Activated T-helper 1 cell treated with anti-CD3 and anti-CD28 coated beads, Interleukin-2, amount 50 U/mL, for 16 hours (primary cell): Measurements from ENCODE around the gene KLHL36.

Source experiments
- DNase-seq, 2 donors: peaks; one replicate each; pipeline ENCODE4 v3.0.0-alpha.2; 2020; ENCODE audit warnings: low read depth in 1 of 2, low spot score in 1 of 2

Gene KLHL36

DNA sequence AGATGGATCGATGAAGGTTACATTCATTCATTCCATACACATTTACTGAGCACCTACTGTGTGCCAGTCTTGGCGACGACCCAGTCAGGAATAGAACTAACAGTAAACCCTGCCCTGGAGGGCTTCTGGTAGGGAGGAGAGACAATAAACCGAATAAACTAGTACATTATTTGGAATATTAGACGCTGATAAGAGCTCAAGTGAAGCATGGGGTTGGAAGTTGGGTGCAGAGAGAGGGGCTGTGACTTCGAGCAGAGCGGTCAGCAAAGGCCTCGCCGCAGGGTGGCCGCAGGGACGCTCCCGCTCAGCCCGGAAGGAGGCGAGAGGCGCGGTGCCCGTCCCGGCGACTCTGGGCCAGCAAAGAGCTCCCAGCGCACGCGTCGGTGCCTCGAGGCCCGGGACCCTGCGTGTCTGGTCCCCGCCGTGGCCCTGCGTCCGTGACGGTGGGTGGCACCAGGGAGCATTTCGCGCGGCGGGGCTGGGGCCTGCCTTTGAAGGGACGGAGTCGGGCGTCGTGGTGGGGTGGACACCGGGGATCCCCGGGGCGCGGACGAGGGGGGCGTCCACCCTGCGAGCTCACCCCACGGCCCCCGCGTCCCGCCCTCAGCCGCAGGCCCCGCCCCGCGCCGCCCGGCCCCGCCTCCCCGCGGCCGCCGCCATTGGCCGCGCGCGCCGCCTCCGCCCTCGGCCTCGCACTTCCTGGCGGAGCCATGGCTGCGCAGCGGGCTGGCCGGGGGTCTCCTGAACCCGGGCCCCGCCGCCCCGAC lies at the start of gene KLHL36:
Gene KLHL36 (plus strand): TSS at position 684 of the 767 bp plus-strand sequence. CDS start 2,357 bp downstream, outside the sequence.
- DNase-seq, result peak; percentile 40 to 67

GRCh38 chr16:84599521-84600202 lies 48.6 kb upstream of the KLHL36 start:
- DNase-seq, result peak in 1 of 2 donors; percentile 54

- no peak for DNase-seq
These were observed 47.7 kb upstream of the KLHL36 start for GRCh38 chr16:84600343-84601229.

DNA sequence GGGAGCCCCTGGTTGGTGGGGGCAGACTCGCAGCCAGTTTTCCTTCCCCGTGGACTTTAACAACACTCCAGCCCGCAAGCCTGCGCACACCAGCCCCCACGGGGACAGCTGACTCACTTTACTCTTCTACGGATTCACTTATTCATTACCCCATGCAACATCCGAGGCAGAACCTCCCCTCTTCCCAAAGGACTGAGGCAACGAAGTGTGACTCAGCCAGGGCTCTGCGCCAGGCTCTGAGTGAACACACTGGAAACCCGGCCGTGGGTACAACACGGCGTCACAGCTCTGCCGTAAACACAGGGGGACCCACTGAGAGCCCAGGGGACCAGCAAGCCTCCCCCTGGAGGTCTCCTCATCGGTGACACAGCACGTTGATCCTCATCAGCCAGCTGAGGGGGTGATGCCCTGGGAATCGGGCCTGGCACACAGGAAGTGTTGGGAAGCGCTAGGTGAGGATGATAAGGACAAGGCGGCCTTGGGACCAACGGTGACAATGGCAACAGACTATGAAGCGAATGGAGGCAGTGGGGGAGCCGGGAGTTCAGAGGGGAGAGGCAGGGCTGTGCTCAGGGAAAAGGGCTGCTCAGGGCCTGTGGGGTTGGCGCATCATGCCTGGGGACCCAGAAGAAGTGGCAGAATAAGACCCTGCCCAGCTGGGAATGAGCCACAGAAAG lies 45.0 kb upstream of the KLHL36 start:
- peak in 1 of 2 donors; percentile 23 for DNase-seq

DNA sequence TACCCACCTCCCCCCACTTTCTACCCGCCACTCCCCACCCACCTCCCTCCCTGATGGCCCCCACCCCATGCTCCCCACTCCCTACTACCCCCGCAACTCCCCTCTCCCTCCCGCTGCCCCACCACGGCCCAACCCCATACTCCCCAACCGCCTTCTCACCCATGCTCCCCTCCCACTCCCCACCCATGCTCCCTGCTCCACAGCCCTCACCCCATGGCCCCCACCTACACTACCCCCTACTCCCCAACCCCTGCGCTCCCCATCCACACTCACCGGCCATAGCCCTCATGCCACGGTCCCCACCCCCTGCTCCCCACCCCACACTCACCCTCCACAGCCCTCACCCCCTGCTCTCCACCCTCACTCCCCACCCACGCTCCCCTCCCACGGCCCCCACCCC lies 44.4 kb upstream of the KLHL36 start:
- no peak for DNase-seq

- no peak for DNase-seq
These were observed 43.8 kb upstream of the KLHL36 start for GRCh38 chr16:84604477-84605013.

- no peak for DNase-seq
These were observed 42.9 kb upstream of the KLHL36 start for GRCh38 chr16:84605339-84605848.

GRCh38 chr16:84606081-84606875 lies 42.0 kb upstream of the KLHL36 start:
- DNase-seq, result no peak

GRCh38 chr16:84607061-84607460 lies 41.2 kb upstream of the KLHL36 start:
- DNase-seq, result no peak

DNA sequence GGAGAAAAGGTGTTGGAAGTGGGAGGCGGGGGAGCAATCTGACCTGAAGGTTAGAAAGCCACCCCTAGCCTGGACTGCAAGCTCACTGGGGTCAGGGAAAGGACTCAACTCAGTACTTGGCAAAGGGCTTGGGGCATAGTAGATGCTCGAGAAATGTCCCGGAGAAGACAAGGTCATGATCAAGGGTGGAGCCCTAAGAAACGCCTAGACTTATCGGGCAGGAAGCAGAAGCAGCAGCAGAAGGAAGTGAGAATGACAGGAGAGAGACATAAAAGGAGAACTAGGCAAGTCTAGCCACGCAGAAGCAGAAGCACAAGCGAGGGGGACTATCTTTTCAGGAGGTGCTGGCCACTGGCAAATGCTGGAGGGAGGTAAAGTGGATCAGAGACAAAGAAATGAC lies 40.6 kb upstream of the KLHL36 start:
- no peak for DNase-seq

DNA sequence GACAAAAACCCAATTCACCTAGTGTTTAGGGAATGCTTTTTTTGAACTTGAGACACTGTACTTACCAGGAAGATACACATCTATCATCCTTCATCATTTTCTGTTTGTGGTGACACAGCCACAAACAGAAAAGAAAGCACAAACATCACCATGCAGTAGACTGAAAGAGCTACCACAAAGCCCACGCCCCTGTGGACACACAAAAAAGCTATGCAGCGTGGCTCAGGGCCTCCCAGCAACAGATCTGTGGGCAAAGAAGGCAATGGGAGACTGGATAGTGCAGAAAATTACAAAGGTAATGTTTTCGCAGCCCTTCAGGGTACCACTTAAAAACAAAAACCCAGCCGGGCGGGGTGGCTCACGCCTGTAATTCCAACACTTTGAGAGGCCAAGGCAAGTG lies 40.0 kb upstream of the KLHL36 start:
- DNase-seq, result no peak

GRCh38 chr16:84609563-84610177 lies 38.6 kb upstream of the KLHL36 start:
- DNase-seq, result no peak

DNA sequence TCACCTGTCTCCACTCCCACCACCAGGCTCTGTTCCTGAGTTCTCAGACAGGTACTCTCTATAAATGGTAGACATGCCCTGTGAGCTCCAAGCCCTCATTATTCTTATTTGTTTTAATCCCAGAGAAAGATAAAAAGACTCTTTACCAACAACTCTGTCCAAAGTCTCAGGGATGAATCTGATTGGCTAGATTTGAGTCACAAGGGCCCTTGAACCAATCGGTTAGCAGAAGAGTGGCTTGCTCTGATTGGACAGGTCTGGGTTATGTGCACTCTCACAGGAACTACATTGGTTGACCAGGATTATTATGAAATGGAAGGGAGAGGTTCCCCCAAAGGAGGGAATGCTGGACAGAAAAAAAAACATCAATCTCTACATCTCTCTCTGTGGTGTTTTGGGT lies 37.9 kb upstream of the KLHL36 start:
- DNase-seq, result no peak

DNA sequence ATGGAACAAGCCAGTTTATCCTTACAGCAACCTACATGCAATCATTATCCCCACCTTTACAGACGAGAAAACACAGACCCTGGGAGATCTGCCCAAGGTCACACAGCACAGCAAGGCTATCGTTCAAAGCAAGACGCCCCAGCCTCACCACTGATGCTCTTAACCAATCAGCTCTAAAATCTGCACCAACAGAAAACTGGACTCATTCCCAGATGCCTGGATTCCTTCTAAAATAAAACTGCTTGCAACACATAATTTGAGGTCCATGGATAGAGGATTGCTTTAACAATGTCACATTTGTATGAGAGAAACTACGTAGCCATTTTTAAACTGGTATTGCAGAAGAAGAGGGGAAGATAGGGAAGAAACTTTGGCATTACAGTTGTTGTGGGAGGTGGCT lies 37.3 kb upstream of the KLHL36 start:
- DNase-seq, result no peak

GRCh38 chr16:84612686-84613085 lies 35.6 kb upstream of the KLHL36 start:
- DNase-seq, result no peak

GRCh38 chr16:84613408-84614072 lies 34.8 kb upstream of the KLHL36 start:
- DNase-seq, result no peak

DNA sequence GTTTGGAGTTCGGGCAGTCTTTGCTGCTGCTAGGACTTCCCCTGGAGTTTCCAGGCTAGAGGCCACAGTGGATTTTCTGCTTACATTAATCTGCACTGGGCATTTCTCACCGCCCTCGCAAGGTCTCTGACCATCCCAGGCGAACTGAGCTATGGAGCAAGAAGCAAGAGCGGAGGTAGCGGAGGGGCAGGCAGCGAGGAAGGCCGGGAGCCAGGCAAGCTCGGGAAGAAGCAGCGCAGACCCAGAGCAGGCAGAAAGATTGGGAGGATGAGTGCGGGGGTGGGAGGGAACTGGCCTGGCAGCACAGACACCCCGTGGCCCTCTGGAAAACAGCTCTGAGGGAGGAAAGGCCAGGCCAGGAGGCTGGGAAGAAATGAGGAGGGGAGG lies 34.2 kb upstream of the KLHL36 start:
- no peak for DNase-seq

GRCh38 chr16:84614623-84614967 lies 33.7 kb upstream of the KLHL36 start:
- no peak for DNase-seq
